Gastroesophageal sphincter (tissue), 4 donors: Measurements from ENCODE around the gene GRM4. TPM values are rescaled to one million over a fixed set of nuclear protein-coding genes. Genes with fewer than 3 reads are reported as not detected.

Experiments
- ATAC-seq: fragments of 150-250 bp; one replicate; pipeline ENCODE4 v1.9.1; 2016; ENCODE audit warnings: mild to moderate bottlenecking, moderate library complexity
- H3K27ac ChIP-seq, 4 donors: fragments of 200-600 bp; sonication (generic) in 3 of 4; 1 replicate in 3 of 4; 2 replicates in 1 of 4; pipeline ENCODE4 v1.5.1; 2016 to 2019
- H3K27me3 ChIP-seq: fragments of 200-600 bp; sonication (generic); one replicate; pipeline ENCODE4 v1.5.1; 2019
- H3K36me3 ChIP-seq, 2 donors: fragments of 200-600 bp; sonication (generic); one replicate each; pipeline ENCODE4 v1.5.1; 2019; ENCODE audit warnings: control low read depth in 1 of 2
- H3K4me1 ChIP-seq, 3 donors: fragments of 200-600 bp; sonication (generic); 1 replicate in 2 of 3; 2 replicates in 1 of 3; pipeline ENCODE4 v1.5.1; 2016 to 2019; ENCODE audit warnings: control low read depth in 2 of 3
- H3K4me3 ChIP-seq, 2 donors: fragments of 200-600 bp; sonication (generic); one replicate each; pipeline ENCODE4 v1.5.1; 2019; ENCODE audit warnings: mild to moderate bottlenecking in 1 of 2, moderate library complexity in 1 of 2
- H3K9me3 ChIP-seq, 3 donors: fragments of 200-600 bp; sonication (generic); one replicate each; pipeline ENCODE4 v1.5.1; 2017 to 2019; ENCODE audit warnings: control low read depth in 2 of 3
- EP300 ChIP-seq: sonication (generic); formaldehyde crosslinking; IDR thresholded peaks from one replicate; pipeline ENCODE4 v1.6.1; 2017; ENCODE audit warnings: antibody characterized with exemption, mild to moderate bottlenecking
- POLR2A ChIP-seq, 2 donors: fragments of 450-650 bp; IDR thresholded peaks; one replicate each; pipeline ENCODE4 v1.6.1; 2017; ENCODE audit warnings: antibody characterized with exemption in 2 of 2, mild to moderate bottlenecking in 2 of 2, moderate library complexity in 1 of 2
- POLR2AphosphoS5 ChIP-seq: sonication (generic); formaldehyde crosslinking; IDR thresholded peaks from one replicate; pipeline ENCODE4 v1.6.1; 2017; ENCODE audit warnings: antibody characterized with exemption
- WGBS, 2 donors: methylation state at CpG; one replicate each; pipeline ENCODE4 v1.1.5; 2018; ENCODE audit warnings: low coverage in 1 of 2; 5-methylcytosine and 5-hydroxymethylcytosine counted together
- total RNA-seq, 4 donors: library from RNA; depleted of rRNA; stranded (reverse); fragments of >200 nt; gene quantifications; one replicate each; pipeline ENCODE4 v1.1.0, GENCODE V29; 2016
- TF ChIP-seq, protein P1 (sequence below), 4 experiments: fragments of 200-600 bp in 2 of 4; fragments of 450-650 bp in 2 of 4; sonication (generic) in 1 of 4; IDR thresholded peaks; one replicate each; pipeline ENCODE4 v1.5.1; 2017 to 2019; ENCODE audit warnings: antibody characterized with exemption in 4 of 4, mild to moderate bottlenecking in 2 of 4, moderate library complexity in 2 of 4

The GRM4 gene
- total RNA-seq, 4 donors from 2014 or later = not detected

DNA sequence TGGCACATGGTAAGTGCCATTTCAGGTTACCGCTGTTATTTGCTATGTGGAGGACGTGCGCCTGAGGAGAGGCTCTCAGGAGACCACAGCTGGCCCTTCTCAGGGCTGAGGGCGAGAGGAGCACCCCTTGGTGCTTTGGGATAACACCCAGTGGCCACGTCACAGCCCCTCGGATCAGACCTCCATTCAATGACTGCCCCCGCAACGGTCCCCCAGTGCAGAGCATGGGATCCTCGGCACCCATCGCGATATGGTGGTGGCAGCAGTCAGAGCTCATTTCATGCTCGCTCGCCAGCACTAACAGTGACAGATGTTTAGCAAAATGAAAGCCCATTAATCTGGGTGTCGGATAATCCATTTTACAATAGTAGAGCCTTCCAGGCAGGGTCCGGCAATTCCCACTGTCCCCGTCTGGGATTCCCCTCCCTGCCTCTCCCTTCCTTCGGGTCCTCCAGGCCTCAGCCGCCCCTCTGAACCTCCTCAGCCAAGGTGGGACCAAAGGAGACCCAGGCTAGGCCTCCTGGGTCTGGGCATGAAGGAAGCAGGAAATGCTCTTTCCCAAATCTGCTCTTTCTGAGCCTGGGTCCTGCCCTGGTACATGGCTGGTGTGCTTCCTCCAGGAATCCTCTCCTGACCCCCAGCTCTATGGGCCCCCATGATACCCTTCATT, 117.1 kb downstream of the GRM4 start:
- Histone ChIP-seq H3K4me3 (no peak overlapping the region), H3K9me3 (no peaks in the 10 kb centered on the region), H3K36me3 (no peaks in the 10 kb centered on the region), H3K27me3 (peaks cover 72% of the 10 kb centered on the region), H3K4me1 (no peaks in the 10 kb centered on the region), H3K27ac (no peak overlapping the region)
- TF ChIP-seq POLR2AphosphoS5 = no peak
- TF ChIP-seq, protein P1, sequence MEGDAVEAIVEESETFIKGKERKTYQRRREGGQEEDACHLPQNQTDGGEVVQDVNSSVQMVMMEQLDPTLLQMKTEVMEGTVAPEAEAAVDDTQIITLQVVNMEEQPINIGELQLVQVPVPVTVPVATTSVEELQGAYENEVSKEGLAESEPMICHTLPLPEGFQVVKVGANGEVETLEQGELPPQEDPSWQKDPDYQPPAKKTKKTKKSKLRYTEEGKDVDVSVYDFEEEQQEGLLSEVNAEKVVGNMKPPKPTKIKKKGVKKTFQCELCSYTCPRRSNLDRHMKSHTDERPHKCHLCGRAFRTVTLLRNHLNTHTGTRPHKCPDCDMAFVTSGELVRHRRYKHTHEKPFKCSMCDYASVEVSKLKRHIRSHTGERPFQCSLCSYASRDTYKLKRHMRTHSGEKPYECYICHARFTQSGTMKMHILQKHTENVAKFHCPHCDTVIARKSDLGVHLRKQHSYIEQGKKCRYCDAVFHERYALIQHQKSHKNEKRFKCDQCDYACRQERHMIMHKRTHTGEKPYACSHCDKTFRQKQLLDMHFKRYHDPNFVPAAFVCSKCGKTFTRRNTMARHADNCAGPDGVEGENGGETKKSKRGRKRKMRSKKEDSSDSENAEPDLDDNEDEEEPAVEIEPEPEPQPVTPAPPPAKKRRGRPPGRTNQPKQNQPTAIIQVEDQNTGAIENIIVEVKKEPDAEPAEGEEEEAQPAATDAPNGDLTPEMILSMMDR (IDR thresholded peaks at IDR 0.05) = no peak
- TF ChIP-seq POLR2A (IDR thresholded peaks at IDR 0.05) = no peak
- TF ChIP-seq EP300 = no peak
- no peak for ATAC-seq
- WGBS, 2 donors = 68 to 92% methylated on average over 4 to 8 of the region's 18 CpGs

DNA sequence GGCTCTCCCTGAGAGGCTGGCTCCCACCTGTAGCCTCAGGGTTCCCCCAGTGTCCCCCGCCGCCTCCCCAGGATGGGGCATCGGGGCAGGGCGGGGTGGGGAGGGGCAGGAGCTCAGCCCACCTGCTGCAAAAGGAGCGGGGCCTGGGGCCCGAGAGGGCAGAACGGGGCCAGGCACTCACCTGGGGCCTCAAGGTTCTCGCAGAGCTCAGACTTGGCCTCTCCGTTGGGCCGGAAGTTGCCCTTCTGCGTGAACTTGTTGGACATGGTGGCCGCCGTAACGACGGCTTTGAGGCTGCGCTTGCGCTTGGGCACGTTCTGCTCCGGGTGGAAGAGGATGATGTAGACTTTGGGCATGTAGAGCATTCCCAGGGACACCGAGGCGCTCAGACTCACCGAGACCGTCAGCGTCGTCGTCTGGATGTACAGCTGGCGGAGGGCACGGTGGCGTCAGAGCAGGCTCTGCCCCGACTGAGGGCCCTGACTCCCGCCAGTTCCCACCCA, 117.9 kb downstream of the GRM4 start:
- H3K27ac ChIP-seq = no peak overlapping the region
- H3K36me3 ChIP-seq = no peaks in the 10 kb centered on the region
- peaks cover 71% of the 10 kb centered on the region for H3K27me3 ChIP-seq
- WGBS, 2 donors = 89% methylated on average over 12 of the region's 31 CpGs; no CpG with 5 or more reads in 1 of the 2 donors
- TF ChIP-seq, protein P1 (IDR thresholded peaks at IDR 0.05) = no peak
- no peak for TF ChIP-seq POLR2A (IDR thresholded peaks at IDR 0.05)
- no peak for TF ChIP-seq POLR2AphosphoS5
- no peak for TF ChIP-seq EP300
- no peak overlapping the region for H3K4me3 ChIP-seq
- H3K9me3 ChIP-seq = no peaks in the 10 kb centered on the region
- no peak for ATAC-seq
- no peaks in the 10 kb centered on the region for H3K4me1 ChIP-seq

DNA sequence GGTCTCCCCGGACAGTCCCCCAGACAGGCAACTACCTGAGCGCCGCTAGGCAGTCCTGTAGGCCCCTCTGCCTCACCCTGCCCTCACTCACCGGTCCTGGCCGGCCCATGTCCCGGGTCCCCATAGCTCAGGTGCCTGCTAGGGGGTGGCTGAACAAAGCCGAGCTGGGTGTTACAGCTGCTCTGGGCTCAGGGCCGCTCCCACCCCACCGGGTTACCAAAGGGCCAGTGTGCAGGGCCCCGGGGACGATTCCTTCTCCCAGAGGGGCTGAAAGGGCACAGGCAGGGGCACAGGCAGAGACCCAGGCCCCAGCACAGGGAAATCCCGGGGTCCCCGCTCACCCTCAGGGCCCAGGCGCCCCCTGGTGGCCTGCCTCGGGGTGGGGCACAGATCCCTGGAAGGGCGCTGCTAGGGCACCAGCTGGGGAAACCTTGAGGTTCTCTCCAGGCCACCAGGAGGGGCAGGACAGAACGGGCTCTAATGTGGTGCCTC, 118.4 kb downstream of the GRM4 start:
- H3K27ac ChIP-seq = no peak overlapping the region
- no peaks in the 10 kb centered on the region for H3K4me1 ChIP-seq
- no peaks in the 10 kb centered on the region for H3K36me3 ChIP-seq
- no peak overlapping the region for H3K4me3 ChIP-seq
- WGBS, 2 donors = no CpG with 5 or more reads among the region's 17 CpGs
- no peak for TF ChIP-seq POLR2A (IDR thresholded peaks at IDR 0.05)
- TF ChIP-seq, protein P1 (IDR thresholded peaks at IDR 0.05) = peak in 3 of 4 experiments; percentile 63 to 79 (median 74)
- no peaks in the 10 kb centered on the region for H3K9me3 ChIP-seq
- ATAC-seq = peak; percentile 32
- peaks cover 71% of the 10 kb centered on the region for H3K27me3 ChIP-seq

DNA sequence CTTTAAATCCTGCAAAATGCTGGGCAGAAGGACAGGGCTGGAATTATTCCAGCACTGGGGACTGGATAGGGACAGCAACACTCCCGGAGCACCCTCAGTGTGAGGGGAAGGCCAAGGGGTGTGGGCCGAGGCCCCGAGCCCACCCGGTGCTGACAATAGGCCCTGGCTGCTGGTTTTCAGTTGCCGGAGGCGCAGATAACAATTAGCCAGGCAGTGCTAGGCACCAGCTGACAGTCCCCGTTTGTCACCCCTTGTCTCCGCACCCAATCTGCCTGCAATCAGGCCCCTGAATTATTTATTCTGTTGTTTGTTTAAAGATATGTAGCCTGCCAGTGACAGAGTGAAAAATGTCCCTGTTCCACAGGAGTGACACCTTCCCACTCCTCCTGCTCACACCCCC, 120.0 kb downstream of the GRM4 start:
- no peak for ATAC-seq
- no peak overlapping the region for H3K4me3 ChIP-seq
- H3K36me3 ChIP-seq = no peaks in the 10 kb centered on the region
- TF ChIP-seq, protein P1 (IDR thresholded peaks at IDR 0.05) = no peak
- TF ChIP-seq POLR2AphosphoS5 (no peak), POLR2A (IDR thresholded peaks at IDR 0.05) (no peak), EP300 (no peak)
- H3K4me1 ChIP-seq = no peaks in the 10 kb centered on the region
- WGBS, 2 donors = 20 to 59% methylated on average over 4 to 5 of the region's 8 CpGs
- H3K27ac ChIP-seq = no peak overlapping the region
- H3K9me3 ChIP-seq = no peaks in the 10 kb centered on the region
- H3K27me3 ChIP-seq = peaks cover 72% of the 10 kb centered on the region
